ENCODE measurements around the gene VAV2. TPM values are rescaled to one million over a fixed set of nuclear protein-coding genes. Genes with fewer than 3 reads are reported as not detected.

The VAV2 gene
- total and polyA plus RNA-seq, 9 of the 15 experiments (the other 6 are each of a cell fraction or from before 2014, with no cell fraction given) = 0.01 to 2.7 (median 1.0) TPM; not detected in 1

GRCh38 chr9:133786371-133786753, 205.8 kb downstream of the VAV2 start (continued):
- TF ChIP-seq CHD7 (IDR thresholded peaks at IDR 0.05; ENCODE audit: low read depth, low read length) (no peak), ZNF507 (tag; conservative IDR thresholded peaks at IDR 0.05) (no peak), MXI1 (IDR thresholded peaks at IDR 0.05; ENCODE audit: low read depth, low read length) (no peak), DNMT1 (IDR thresholded peaks at IDR 0.05) (no peak)

Data from K562 (cell line).